Smooth muscle cell (in vitro differentiated cells): ENCODE results near the gene EXOC3L1. TPM values are rescaled to one million over a fixed set of nuclear protein-coding genes. Genes with fewer than 3 reads are reported as not detected.

Source experiments
- DNase-seq: peaks from one replicate; lab custom pipeline; 2025; ENCODE audit not compliant: unreplicated experiment; lab: John Stamatoyannopoulos, UW
- H2AFZ ChIP-seq: fragments of 200-600 bp; sonication (generic); 2 replicates; pipeline ENCODE4 v1.6.0; 2016; ENCODE audit warnings: antibody characterized with exemption, low read depth, mild to moderate bottlenecking
- H3F3A ChIP-seq: fragments of 200-600 bp; sonication (generic); 2 replicates; pipeline ENCODE4 v1.6.0; 2017; ENCODE audit warnings: antibody characterized with exemption, low read depth
- H3K27ac ChIP-seq: fragments of 200-600 bp; sonication (generic); 2 replicates; pipeline ENCODE4 v1.5.1; 2016; ENCODE audit warnings: low read depth, mild to moderate bottlenecking
- H3K27me3 ChIP-seq: fragments of 200-600 bp; sonication (generic); 2 replicates; pipeline ENCODE4 v1.6.1; 2016; ENCODE audit warnings: low read depth, mild to moderate bottlenecking
- H3K36me3 ChIP-seq: fragments of 200-600 bp; sonication (generic); 2 replicates; pipeline ENCODE4 v1.5.1; 2016; ENCODE audit warnings: low read depth
- H3K4me1 ChIP-seq: fragments of 200-600 bp; sonication (generic); 2 replicates; pipeline ENCODE4 v1.5.1; 2016; ENCODE audit warnings: low read depth
- H3K4me2 ChIP-seq: fragments of 200-600 bp; sonication (generic); 2 replicates; pipeline ENCODE4 v1.6.0; 2016; ENCODE audit warnings: mild to moderate bottlenecking
- H3K4me3 ChIP-seq: fragments of 200-600 bp; sonication (generic); 2 replicates; pipeline ENCODE4 v1.5.1; 2016; ENCODE audit warnings: mild to moderate bottlenecking
- H3K79me2 ChIP-seq: fragments of 200-600 bp; sonication (generic); 2 replicates; pipeline ENCODE4 v1.6.0; 2016; ENCODE audit warnings: low read depth, mild to moderate bottlenecking
- H3K9ac ChIP-seq: fragments of 200-600 bp; sonication (generic); 2 replicates; pipeline ENCODE4 v1.6.0; 2016; ENCODE audit warnings: low read depth
- H3K9me3 ChIP-seq: fragments of 200-600 bp; sonication (generic); replicated peaks from 2 replicates; pipeline ENCODE4 v1.5.1; 2016; ENCODE audit warnings: low read depth
- H4K20me1 ChIP-seq: fragments of 200-600 bp; sonication (generic); 2 replicates; pipeline ENCODE4 v1.6.0; 2016; ENCODE audit warnings: low read depth
- WGBS: methylation state at CpG from one replicate; pipeline ENCODE4 v1.1.7; 2016; ENCODE audit warnings: low lambda C conversion rate; 5-methylcytosine and 5-hydroxymethylcytosine counted together
- polyA plus RNA-seq: library from polyadenylated mRNA; unstranded; fragments of >200 nt; fragmentation: Nextera tagmentation; extraction: Ambion mirVana; gene quantifications from 2 replicates; pipeline ENCODE4 v1.2.1, GENCODE V29; 2016
- total RNA-seq: library from RNA; depleted of rRNA; stranded (reverse); fragments of >200 nt; gene quantifications from 2 replicates; pipeline ENCODE4 v1.2.3, GENCODE V29; 2014
- TF ChIP-seq, protein P1 (sequence below): fragments of 200-600 bp; sonication (generic); IDR thresholded peaks from 2 replicates; pipeline ENCODE4 v1.5.1; 2017; ENCODE audit warnings: borderline replicate concordance, mild to moderate bottlenecking, antibody characterized with exemption; ENCODE audit not compliant: insufficient read depth, poor library complexity, severe bottlenecking

Gene EXOC3L1
- total and polyA plus RNA-seq, 2 experiments from 2014 or later = 0.51 TPM; not detected in 1

DNA sequence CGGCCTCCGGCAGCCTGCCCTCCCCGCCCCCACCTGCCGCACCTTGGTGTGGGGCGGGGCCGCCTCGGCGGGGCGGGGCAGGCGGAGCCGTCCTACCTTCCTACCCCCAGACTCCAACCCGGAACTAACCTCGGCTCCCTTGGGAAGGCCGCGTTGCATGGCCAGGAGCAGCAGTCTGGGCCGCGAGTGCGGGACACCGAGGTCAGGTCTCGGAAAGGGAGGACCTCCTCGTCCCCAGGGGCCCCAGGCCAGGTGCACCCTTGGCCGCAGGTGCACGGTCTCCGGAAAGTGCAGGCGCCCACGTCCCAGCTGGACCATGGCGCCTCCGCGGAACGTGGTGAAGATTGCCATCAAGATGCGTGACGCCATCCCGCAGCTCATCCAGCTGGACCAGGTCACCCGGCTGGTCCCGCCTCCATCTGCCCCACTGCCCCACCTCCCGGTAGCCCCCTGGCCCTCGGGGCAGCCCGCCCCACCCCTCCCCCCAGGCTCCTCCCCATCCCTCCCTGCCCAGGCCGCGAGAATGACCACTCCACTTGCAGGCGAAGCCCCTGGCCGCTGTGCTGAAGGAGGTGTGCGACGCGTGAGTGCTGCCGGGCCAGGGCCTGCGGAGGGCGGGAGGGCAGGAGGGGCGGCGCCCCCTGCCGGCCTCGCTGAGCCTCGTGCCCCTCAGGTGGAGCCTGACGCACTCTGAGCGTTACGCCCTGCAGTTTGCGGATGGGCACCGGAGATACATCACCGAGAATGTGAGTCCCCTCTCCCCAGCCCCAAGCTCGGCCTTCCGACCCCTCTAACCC is 9.3 kb upstream of the EXOC3L1 start, which contains the start of gene ELMO3:
Gene ELMO3 (plus strand): TSS at position 121 of the 797 bp plus-strand sequence. CDS start 196 bp downstream, at position 317.
- Histone ChIP-seq H2AFZ (no peak within 1 kb of the TSS), H3K9ac (no peak within 1 kb of the TSS)

DNA sequence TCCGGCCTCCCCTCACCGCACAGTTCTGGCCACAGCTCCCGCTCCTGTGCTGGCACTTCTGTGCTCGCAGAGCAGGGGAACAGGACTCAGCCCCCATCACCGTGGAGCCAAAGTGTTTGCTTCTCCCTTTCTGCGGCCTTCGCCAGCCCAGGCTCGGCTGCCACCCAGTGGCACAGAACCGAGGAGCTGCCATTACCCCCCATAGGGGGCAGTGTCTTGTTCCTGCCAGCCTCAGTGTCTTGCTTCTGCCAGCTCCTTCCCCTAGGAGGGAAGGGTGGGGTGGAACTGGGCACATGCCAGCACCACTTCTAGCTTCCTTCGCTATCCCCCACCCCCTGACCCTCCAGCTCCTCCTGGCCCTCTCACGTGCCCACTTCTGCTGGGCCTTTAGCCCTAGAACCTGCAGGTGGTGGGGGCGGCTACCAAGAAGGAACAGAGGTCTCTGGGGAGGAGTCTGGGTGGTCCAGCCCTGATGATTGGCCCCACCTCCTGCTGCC is 8.3 kb upstream of the EXOC3L1 start:
- Histone ChIP-seq H3K4me2 (no peak overlapping the region), H3K27me3 (no peaks in the 10 kb centered on the region), H3F3A (peaks cover 7% of the 10 kb centered on the region), H3K9me3 (no peaks in the 10 kb centered on the region), H2AFZ (no peak overlapping the region), H3K4me1 (peaks cover 4% of the 10 kb centered on the region), H3K36me3 (no peaks in the 10 kb centered on the region), H3K27ac (no peak overlapping the region), H3K9ac (no peak overlapping the region), H3K79me2 (peaks cover 12% of the 10 kb centered on the region), H3K4me3 (no peak overlapping the region), H4K20me1 (peaks cover 38% of the 10 kb centered on the region)
- DNase-seq = no peak
- TF ChIP-seq, protein P1, sequence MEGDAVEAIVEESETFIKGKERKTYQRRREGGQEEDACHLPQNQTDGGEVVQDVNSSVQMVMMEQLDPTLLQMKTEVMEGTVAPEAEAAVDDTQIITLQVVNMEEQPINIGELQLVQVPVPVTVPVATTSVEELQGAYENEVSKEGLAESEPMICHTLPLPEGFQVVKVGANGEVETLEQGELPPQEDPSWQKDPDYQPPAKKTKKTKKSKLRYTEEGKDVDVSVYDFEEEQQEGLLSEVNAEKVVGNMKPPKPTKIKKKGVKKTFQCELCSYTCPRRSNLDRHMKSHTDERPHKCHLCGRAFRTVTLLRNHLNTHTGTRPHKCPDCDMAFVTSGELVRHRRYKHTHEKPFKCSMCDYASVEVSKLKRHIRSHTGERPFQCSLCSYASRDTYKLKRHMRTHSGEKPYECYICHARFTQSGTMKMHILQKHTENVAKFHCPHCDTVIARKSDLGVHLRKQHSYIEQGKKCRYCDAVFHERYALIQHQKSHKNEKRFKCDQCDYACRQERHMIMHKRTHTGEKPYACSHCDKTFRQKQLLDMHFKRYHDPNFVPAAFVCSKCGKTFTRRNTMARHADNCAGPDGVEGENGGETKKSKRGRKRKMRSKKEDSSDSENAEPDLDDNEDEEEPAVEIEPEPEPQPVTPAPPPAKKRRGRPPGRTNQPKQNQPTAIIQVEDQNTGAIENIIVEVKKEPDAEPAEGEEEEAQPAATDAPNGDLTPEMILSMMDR = peak; percentile 40
- 84% methylated on average over 10 of the region's 12 CpGs for WGBS

More for the DNA sequence above, 9.3 kb upstream of the EXOC3L1 start, which contains the start of gene ELMO3:
- TF ChIP-seq, protein P1 = peak; percentile 56
- Histone ChIP-seq H3K36me3 (no peaks in the 10 kb centered on the region), H3K4me2 (peak within 1 kb of the TSS; percentile 73), H3K27me3 (no peaks in the 10 kb centered on the region), H4K20me1 (peaks cover 31% of the 10 kb centered on the region), H3K79me2 (peaks cover 2% of the 10 kb centered on the region), H3K4me3 (peak within 1 kb of the TSS; percentile 34), H3K9me3 (no peaks in the 10 kb centered on the region), H3K4me1 (no peaks in the 10 kb centered on the region), H3F3A (peaks cover 7% of the 10 kb centered on the region), H3K27ac (no peak within 1 kb of the TSS)
- DNase-seq = no peak
- WGBS = 21% methylated on average over 26 of the region's 61 CpGs

DNA sequence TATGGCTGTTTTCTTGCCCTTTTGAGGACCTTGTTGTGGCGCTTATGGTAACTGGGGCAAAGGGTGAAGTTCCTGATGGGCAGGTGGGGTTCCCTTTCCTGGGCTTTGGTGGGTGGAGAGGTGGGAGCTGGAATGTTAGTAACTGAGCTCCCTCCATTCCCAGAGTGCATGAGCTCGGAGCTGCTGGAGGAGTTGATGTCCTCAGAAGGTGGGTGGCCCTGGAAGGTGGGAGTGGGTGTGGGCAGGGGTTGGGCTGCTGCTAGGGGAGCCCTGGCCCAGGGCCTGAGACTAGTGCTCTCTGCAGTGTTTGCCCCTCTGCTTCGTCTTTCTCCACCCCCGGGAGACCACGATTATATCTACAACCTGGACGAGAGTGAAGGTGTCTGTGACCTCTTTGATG is 7.8 kb upstream of the EXOC3L1 start:
- no peak overlapping the region for H3K9ac ChIP-seq
- H4K20me1 ChIP-seq = peaks cover 44% of the 10 kb centered on the region
- H3K79me2 ChIP-seq = peaks cover 17% of the 10 kb centered on the region
- H3K4me2 ChIP-seq = no peak overlapping the region
- WGBS = 89% methylated on average over 6 of the region's 6 CpGs
- no peaks in the 10 kb centered on the region for H3K27me3 ChIP-seq
- H3K4me1 ChIP-seq = peaks cover 10% of the 10 kb centered on the region
- H3K36me3 ChIP-seq = no peaks in the 10 kb centered on the region
- no peak overlapping the region for H3K4me3 ChIP-seq
- TF ChIP-seq, protein P1 = no peak
- peaks cover 7% of the 10 kb centered on the region for H3F3A ChIP-seq
- no peak overlapping the region for H3K27ac ChIP-seq
- H3K9me3 ChIP-seq = no peaks in the 10 kb centered on the region
- no peak for DNase-seq
- no peak overlapping the region for H2AFZ ChIP-seq
